H1 (cell line): Measurements from ENCODE around the gene MYH11. TPM values are rescaled to one million over a fixed set of nuclear protein-coding genes. Genes with fewer than 3 reads are reported as not detected.

Source experiments
- FOSL1 ChIP-seq: IDR thresholded peaks from 2 replicates; pipeline ENCODE4 v1.6.1; 2011; ENCODE audit warnings: mild to moderate bottlenecking, low read depth, low read length, moderate library complexity; ENCODE audit not compliant: insufficient read depth
- JUND ChIP-seq: IDR thresholded peaks from 2 replicates; pipeline ENCODE4 v1.6.1; 2011; ENCODE audit warnings: mild to moderate bottlenecking, improper control_type of control experiment, low read length
- MAFK ChIP-seq: IDR thresholded peaks from 2 replicates; pipeline ENCODE4 v1.6.1; 2012; ENCODE audit warnings: low read depth, mild to moderate bottlenecking, improper control_type of control experiment, low read length
- MAX ChIP-seq: IDR thresholded peaks from 2 replicates; pipeline ENCODE4 v1.6.1; 2012; ENCODE audit warnings: inconsistent platforms
- PHF8 ChIP-seq: fragments of 200-600 bp; sonication (generic); conservative IDR thresholded peaks from 2 replicates; pipeline ENCODE4 v1.7.1; 2012; ENCODE audit warnings: low read depth, mild to moderate bottlenecking, inconsistent platforms, low read length, moderate library complexity
- polyA plus RNA-seq, 7 experiments: library from polyadenylated mRNA; depleted of rRNA in 3 of 7; stranded (reverse) in 5 of 7; unstranded in 2 of 7; fragments of >200 nt in 5 of 7; fragments of 200-250 nt in 2 of 7; gene quantifications; 1 replicate in 5 of 7; 2 replicates in 1 of 7; 4 replicates in 1 of 7; pipeline versions ENCODE4 v1.2.1 to v1.2.3, GENCODE V29; 2011 to 2013; ENCODE audit warnings: missing spikeins in 2 of 7, mixed read lengths in 2 of 7
- total RNA-seq: library from RNA; stranded (reverse); fragmentation: NEBNext Ultra II Directional; extraction: Animal tissue kit (Norgen Biotek cat#: 25700); gene quantifications from 2 replicates; pipeline ENCODE4 v1.2.1, GENCODE V29; 2021

Gene MYH11
- total and polyA plus RNA-seq, 2 of the 8 experiments (the other 6 are each of a cell fraction or from before 2014, with no cell fraction given) = 0.11 to 0.78 TPM

- no peak for TF ChIP-seq PHF8
- no peak for TF ChIP-seq FOSL1
- no peak for TF ChIP-seq JUND
- no peak for TF ChIP-seq MAX
- TF ChIP-seq MAFK = no peak
- TF ChIP-seq, all 59 proteins: peak for 0
Observed at GRCh38 chr16:15752717-15753488, 103.9 kb downstream of the MYH11 start (continued).
